ENCODE data around the gene ERG28.
"Not testable (repeated sequence)": the region's sequence is repeated elsewhere in the genome, so short reads cannot be mapped to it uniquely, and the experiment has no call there.

ERG28 gene

GRCh38 chr14:75660630-75661498 is at the start of gene ERG28, which contains the start of gene TTLL5:
TSS of gene ERG28 (minus strand) at chr14:75660876. CDS start at chr14:75657502, 3,374 bp downstream.
TSS of gene TTLL5 (plus strand) at chr14:75661246. CDS start at chr14:75663150, 1,904 bp downstream.
- peak; percentile 84 for DNase-seq

- no peak for DNase-seq
Observed at GRCh38 chr14:75709207-75709812, 48.6 kb upstream of the ERG28 start.

GRCh38 chr14:75705014-75705413 is 44.3 kb upstream of the ERG28 start:
- DNase-seq, result no peak

GRCh38 chr14:75703467-75703866 is 42.8 kb upstream of the ERG28 start:
- DNase-seq, result no peak

- DNase-seq, result no peak
Observed at GRCh38 chr14:75702616-75703261, 42.1 kb upstream of the ERG28 start.

GRCh38 chr14:75702122-75702521 is 41.4 kb upstream of the ERG28 start:
- no peak for DNase-seq

- DNase-seq, result no peak
Observed at GRCh38 chr14:75700295-75700694, 39.6 kb upstream of the ERG28 start.

GRCh38 chr14:75699331-75699730 is 38.7 kb upstream of the ERG28 start:
- no peak for DNase-seq

GRCh38 chr14:75697918-75698317 is 37.2 kb upstream of the ERG28 start:
- no peak for DNase-seq

- no peak for DNase-seq
Observed at GRCh38 chr14:75697386-75697785, 36.7 kb upstream of the ERG28 start.

GRCh38 chr14:75695025-75695424 is 34.3 kb upstream of the ERG28 start:
- DNase-seq, result not testable (repeated sequence)

GRCh38 chr14:75690010-75690409 is 29.3 kb upstream of the ERG28 start:
- no peak for DNase-seq

GRCh38 chr14:75689012-75689411 is 28.3 kb upstream of the ERG28 start:
- no peak for DNase-seq

GRCh38 chr14:75685910-75686309 is 25.2 kb upstream of the ERG28 start:
- DNase-seq, result no peak

GRCh38 chr14:75675265-75675960 is 14.7 kb upstream of the ERG28 start:
- DNase-seq, result no peak

GRCh38 chr14:75673345-75674035 is 12.8 kb upstream of the ERG28 start:
- no peak for DNase-seq

- no peak for DNase-seq
Observed at GRCh38 chr14:75672605-75673192, 12.0 kb upstream of the ERG28 start.

GRCh38 chr14:75667099-75667765 is 6.6 kb upstream of the ERG28 start:
- DNase-seq, result no peak

- DNase-seq, result no peak
Observed at GRCh38 chr14:75662966-75663365, 2.3 kb upstream of the ERG28 start.

GRCh38 chr14:75661499-75661814 is 781 bp upstream of the ERG28 start:
- no peak for DNase-seq

GRCh38 chr14:75660238-75660629 is 442 bp downstream of the ERG28 start:
- no peak for DNase-seq

- no peak for DNase-seq
Observed at GRCh38 chr14:75658957-75659356, 1.7 kb downstream of the ERG28 start.
